Myocyte (in vitro differentiated cells): ENCODE measurements around the gene BATF2. TPM values are rescaled to one million over a fixed set of nuclear protein-coding genes. Genes with fewer than 3 reads are reported as not detected.
"Not testable (repeated sequence)": the region's sequence is repeated elsewhere in the genome, so short reads cannot be mapped to it uniquely, and the experiment has no call there.

Experiments used
- DNase-seq: peaks from one replicate; pipeline ENCODE4 v3.0.0-alpha.2; 2012; ENCODE audit warnings: low read depth
- polyA plus RNA-seq: library from polyadenylated mRNA; unstranded; fragments of >200 nt; gene quantifications from one replicate; pipeline ENCODE4 v1.2.1, GENCODE V29; 2012; ENCODE audit warnings: missing spikeins
- total RNA-seq: library from RNA; depleted of rRNA; stranded (reverse); fragments of >200 nt; gene quantifications from 2 replicates; pipeline ENCODE4 v1.2.3, GENCODE V29; 2014

BATF2 gene
- total RNA-seq = 0.21 and 1.2 TPM in 2 replicates
- 0.39 TPM for polyA plus RNA-seq

GRCh38 chr11:64996710-64997380, at the start of gene BATF2:
Gene BATF2, minus strand, starts transcription at chr11:64996971. Its CDS starts 57 bp downstream, at chr11:64996914.
- peak; percentile 89 for DNase-seq

- no peak for DNase-seq
These were observed 49.0 kb upstream of the BATF2 start for GRCh38 chr11:65045728-65046127.

- DNase-seq = no peak
These were observed 48.3 kb upstream of the BATF2 start for GRCh38 chr11:65045061-65045460.

GRCh38 chr11:65043881-65044501, 47.2 kb upstream of the BATF2 start:
- DNase-seq = no peak

- peak; percentile 49 for DNase-seq
These were observed 46.1 kb upstream of the BATF2 start for GRCh38 chr11:65042891-65043290.

- peak; percentile 91 for DNase-seq
These were observed 44.3 kb upstream of the BATF2 start, which contains the start of gene SAC3D1 for GRCh38 chr11:65040847-65041622. Gene SAC3D1, plus strand, starts transcription at chr11:65041210. Its CDS starts 83 bp downstream, at chr11:65041293.

- DNase-seq = no peak
These were observed 43.7 kb upstream of the BATF2 start for GRCh38 chr11:65040520-65040846.

- DNase-seq = peak; percentile 31
These were observed 40.2 kb upstream of the BATF2 start for GRCh38 chr11:65036931-65037330.

- DNase-seq = no peak
These were observed 38.8 kb upstream of the BATF2 start for GRCh38 chr11:65035579-65035978.

- no peak for DNase-seq
These were observed 37.7 kb upstream of the BATF2 start for GRCh38 chr11:65034423-65034822.

GRCh38 chr11:65032216-65032615, 35.4 kb upstream of the BATF2 start:
- no peak for DNase-seq

- peak; percentile 98 for DNase-seq
These were observed 30.7 kb upstream of the BATF2 start, which contains the start of gene SNX15 for GRCh38 chr11:65027213-65028067. Gene SNX15, plus strand, starts transcription at chr11:65027439. Its CDS starts 99 bp downstream, at chr11:65027538.

GRCh38 chr11:65026810-65027209, 30.0 kb upstream of the BATF2 start:
- DNase-seq = no peak

GRCh38 chr11:65023502-65023901, 26.7 kb upstream of the BATF2 start:
- DNase-seq = not testable (repeated sequence)

- no peak for DNase-seq
These were observed 24.7 kb upstream of the BATF2 start for GRCh38 chr11:65021509-65021908.

GRCh38 chr11:65021003-65021402, 24.2 kb upstream of the BATF2 start:
- no peak for DNase-seq

- DNase-seq = no peak
These were observed 23.1 kb upstream of the BATF2 start for GRCh38 chr11:65019824-65020223.

GRCh38 chr11:65017937-65018336, 21.2 kb upstream of the BATF2 start:
- DNase-seq = no peak

GRCh38 chr11:65016705-65017104, 19.9 kb upstream of the BATF2 start:
- no peak for DNase-seq

- no peak for DNase-seq
These were observed 18.0 kb upstream of the BATF2 start for GRCh38 chr11:65014726-65015227.
